ENCODE results near the gene SLC50A1.

Gene SLC50A1, protein sequence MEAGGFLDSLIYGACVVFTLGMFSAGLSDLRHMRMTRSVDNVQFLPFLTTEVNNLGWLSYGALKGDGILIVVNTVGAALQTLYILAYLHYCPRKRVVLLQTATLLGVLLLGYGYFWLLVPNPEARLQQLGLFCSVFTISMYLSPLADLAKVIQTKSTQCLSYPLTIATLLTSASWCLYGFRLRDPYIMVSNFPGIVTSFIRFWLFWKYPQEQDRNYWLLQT

DNA sequence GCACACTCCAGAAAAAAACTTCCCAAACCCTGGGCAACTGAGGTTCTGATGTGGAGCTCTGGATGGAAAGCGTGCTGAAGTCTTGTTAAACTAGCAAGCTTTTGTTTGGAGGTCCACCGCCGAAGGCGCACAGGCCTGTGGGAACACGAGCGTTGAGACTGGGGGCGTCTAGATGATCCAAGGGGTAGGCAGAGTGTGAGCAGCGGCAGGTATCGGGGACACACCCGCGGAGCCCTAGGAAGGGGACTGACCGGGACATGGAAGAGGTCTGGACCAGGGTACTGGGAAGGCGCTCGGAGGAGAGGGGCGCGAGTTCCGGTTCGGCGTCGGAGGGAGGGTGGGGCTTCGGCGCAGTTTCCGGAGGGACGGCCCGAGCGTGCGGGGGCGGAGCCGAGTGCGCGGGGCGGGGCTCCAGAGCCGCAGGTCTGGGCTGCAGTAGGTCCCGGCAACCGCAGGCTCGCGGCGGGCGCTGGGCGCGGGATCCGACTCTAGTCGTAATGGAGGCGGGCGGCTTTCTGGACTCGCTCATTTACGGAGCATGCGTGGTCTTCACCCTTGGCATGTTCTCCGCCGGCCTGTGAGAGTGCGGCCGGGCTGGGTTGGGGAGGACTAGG, at the start of gene SLC50A1:
Gene SLC50A1 (plus strand): TSS at position 438 of the 614 bp plus-strand sequence. CDS start 60 bp downstream, at position 498.
- peak; percentile 86 for DNase-seq (ENCODE audit: low read depth)

DNA sequence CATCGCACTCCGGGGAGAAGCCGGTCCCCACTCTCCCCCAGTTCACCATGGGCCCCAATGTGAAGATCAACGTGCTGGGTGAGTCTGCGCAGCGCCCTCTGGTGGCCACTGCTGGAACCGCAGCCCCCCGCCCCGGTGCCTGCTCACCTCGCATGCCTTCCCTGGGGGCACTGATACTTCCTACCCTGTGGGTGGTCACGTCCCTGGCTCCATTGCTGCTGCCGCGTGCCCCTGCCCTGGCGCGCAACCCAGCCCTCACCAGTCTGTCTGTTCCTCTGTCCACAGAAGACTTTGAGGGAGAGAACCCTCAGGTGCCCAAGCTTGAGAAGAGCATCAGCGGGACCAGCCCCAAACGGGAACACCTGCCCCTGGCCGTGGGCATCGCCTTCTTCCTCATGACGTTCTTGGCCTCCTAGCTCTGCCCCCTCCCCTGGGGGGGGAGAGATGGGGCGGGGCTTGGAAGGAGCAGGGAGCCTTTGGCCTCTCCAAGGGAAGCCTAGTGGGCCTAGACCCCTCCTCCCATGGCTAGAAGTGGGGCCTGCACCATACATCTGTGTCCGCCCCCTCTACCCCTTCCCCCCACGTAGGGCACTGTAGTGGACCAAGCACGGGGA, 49.4 kb upstream of the SLC50A1 start:
- peak; percentile 60 for DNase-seq (ENCODE audit: low read depth)

DNA sequence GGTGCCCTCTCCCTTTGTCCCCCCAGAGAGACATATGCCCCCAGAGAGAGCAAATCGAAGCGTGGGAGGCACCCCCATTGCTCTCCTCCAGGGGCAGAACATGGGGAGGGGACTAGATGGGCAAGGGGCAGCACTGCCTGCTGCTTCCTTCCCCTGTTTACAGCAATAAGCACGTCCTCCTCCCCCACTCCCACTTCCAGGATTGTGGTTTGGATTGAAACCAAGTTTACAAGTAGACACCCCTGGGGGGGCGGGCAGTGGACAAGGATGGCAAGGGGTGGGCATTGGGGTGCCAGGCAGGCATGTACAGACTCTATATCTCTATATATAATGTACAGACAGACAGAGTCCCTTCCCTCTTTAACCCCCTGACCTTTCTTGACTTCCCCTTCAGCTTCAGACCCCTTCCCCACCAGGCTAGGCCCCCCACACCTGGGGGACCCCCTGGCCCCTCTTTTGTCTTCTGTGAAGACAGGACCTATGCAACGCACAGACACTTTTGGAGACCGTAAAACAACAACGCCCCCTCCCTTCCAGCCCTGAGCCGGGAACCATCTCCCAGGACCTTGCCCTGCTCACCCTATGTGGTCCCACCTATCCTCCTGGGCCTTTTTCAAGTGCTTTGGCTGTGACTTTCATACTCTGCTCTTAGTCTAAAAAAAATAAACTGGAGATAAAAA, 48.7 kb upstream of the SLC50A1 start:
- no peak for DNase-seq (ENCODE audit: low read depth)

DNA sequence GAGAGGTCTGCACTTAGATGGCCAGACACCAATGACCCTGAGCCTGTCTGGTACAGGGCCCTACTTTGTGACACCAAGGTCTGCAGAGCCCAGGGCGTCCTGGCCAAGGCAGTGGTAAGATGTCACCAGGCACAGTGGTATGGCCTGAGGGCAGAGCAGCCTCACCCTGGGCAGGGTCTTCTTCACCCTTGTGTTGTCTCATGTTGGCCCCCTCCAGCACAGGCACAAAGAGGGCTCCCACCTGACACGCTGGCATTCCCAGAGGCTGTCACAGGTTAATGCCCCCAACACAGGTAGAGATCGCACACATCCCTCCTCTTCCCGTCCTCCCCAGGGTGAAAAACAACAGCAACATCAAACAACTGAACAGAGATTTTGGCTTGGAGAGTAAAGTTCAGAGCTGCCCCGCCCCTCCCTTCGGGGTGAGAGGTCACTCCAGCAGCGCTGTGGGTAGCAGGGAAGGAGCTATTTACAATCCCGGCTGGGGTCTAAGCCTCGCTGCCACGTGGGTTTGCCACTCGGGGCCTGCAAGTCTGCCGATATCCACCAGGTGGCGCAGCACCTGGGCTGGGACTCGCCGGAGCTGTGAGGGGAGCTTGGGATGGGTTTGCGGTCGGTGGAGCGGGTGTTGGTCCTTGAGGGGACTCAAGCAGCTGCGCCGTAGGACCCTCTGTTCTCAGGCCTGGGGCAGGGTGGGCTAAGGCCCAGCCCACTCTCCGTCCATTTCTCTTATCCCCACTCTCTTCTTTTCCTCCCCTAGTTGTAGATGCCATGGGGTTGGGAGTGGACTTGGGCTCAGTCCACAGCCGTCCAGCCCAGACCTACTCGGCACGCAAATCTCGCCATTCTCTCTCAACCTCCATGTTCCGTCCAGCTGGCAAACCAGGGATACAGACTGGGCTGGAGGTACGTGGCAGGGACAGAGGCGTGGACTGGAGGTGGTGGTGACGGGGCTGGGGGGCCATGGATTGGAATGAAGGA, 44.3 kb upstream of the SLC50A1 start:
- DNase-seq (ENCODE audit: low read depth) = peak; percentile 62

DNA sequence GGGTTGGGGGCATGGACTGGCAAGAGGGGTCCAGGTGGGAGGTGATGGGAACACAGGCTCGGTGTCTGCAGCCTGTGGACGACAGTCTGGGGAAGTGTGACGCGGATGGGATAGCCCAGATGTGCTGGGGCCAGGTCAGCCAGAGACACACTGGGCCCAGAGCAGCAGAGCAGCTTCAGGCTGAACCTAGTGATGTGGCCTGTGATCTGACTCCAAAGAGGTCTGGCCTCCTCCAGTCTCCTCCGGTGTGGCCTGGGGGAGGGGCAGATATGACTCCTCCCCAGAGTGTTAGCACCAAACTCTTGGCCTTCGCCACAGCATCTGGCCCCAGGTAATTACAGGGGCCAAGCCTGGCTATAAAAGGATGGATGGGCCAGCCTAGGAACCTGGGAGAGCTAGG, 43.5 kb upstream of the SLC50A1 start:
- no peak for DNase-seq (ENCODE audit: low read depth)

DNA sequence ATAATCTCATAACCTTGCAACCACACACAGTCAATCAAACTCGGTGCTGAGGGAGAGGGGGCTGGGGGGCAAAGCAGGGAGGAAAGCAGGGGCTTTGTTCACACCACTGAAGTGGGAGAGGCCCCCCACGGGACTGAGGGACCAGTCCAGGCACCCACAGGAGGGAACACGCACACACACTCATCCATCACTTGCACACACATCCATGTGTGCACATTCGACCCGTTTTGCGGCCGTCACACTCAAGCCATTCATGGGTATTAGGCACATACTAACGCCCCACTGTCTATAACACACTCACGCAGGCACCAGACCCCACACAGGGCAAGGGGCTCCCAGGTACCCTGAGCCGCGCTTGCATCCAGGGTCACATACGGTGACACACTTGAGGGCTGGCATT, 43.0 kb upstream of the SLC50A1 start:
- no peak for DNase-seq (ENCODE audit: low read depth)

DNA sequence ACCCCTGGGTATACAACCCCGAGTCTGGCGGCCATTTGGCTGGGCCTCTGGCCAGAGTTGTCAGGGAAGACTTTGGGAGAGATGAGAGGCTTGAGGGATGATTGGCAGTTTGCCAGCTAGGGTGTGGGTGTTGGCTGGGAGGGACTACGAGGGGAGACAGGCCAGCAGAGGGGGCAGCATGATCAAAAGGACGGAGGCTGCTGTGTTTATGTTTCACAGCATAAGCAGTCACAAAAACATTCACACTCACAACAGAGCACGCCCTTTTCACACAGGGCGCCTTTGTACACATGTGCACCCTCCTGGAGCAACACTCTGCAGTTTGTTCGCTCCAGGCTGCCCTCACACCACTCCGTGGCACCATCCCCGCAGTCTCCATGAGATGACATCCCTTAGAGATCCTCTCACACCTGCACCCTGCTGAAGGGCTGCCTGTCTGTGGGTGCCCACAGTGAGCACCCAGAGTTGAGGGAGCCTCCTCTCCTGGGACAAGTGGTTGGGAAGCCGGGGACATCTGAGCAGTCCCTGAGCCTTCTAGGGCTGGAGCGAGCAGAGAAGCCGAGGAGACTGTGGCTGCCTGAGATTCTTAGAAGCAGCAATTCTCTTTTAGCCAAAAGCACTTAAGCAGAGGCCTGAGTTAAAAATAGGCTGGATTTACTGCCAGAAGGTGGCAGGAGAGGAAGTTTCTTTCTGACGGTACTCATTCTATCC, 41.6 kb upstream of the SLC50A1 start:
- no peak for DNase-seq (ENCODE audit: low read depth)

DNA sequence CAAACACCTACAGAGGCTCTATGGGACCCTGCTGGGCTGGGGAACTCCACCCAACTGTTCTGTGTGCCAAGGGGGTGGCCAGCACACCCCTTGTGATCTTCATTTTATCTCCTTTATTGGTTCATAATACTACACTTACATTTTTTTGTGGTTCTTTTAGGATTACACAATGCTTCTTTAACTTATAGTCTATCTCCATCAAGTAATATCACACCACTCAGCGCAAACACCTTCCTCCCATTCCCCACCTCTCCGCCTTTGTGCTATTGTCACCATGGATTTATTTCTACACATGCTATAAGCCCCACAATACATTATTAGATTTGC, 41.1 kb upstream of the SLC50A1 start:
- no peak for DNase-seq (ENCODE audit: low read depth)

DNA sequence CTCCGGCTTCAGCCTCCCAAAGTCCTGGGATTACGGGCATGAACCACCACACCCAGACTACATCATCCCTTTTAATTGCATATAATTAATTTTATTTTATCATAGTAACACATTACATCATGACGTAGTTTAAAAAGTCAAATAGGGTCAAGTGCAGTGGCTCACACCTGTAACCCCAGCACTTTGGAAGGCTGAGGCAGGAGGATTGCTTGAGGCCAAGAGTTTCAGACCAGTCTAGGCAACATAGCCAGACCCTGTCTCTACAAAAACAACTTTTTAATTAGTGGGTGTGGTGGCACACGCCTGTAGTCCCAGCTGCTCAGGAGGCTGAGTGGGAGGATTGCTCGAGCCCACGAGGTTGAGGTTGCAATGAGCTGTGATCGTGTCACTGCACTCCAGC, 36.3 kb upstream of the SLC50A1 start:
- DNase-seq (ENCODE audit: low read depth) = no peak

DNA sequence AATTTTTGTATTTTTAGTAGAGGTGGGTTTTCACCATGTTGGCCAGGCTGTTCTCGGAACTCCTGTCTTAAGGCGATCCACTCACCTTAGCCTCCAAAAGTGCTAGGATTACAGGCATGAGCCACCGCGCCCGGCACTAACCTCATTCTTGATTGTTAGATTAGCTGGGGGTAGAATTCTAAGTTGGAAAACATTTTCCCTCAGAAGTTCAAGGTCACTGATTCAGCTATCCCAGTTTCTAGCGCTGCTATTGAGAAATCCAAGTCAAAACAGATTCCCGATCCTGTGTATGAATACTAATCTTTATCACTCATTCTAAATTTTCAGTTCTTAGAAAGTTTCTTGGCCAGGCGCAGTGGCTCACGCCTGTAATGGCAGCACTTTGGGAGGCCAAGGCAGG, 32.3 kb upstream of the SLC50A1 start:
- DNase-seq (ENCODE audit: low read depth) = no peak

DNA sequence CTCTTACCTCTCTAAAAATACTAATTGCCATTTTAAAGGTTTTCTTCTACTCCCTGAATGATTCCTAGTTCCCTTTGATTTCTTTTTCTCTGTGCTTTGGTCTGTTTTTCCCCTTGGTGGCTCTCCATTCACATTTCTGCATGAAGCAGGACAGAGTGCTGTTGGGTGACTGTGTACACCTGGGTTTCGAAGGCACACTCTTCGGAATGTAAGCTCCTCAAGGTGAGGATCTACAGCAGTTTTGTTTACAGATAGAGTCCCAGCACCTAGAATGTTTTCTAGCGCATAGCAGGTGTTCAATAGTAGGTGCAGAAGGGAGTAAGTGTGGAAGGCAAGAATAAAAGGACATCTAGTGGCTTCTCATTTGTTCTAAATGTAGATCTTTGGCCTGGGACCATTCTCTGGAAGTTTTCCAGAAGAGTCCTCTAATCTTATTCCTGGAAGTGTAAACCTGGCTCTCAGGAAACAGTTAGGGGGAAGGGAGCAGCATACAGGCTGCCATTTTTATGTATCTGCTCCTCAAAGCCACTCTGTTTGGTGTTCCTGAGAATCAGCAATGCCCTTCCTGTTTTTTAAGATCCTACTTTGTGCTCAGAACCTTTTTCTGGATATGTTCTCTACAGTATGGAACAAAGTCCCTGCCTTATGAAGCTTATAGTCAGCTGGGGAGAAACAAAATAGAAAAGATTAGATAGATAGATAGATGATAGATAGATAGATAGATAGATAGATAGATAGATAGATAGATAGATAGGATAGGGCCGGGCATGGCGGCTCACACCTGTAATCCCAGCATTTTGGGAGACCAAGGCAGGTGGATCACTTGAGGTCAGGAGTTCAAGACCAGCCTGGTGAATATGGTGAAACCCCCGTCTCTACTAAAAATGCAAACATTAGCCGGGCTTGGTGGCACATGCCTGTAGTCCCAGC, 30.8 kb upstream of the SLC50A1 start:
- no peak for DNase-seq (ENCODE audit: low read depth)

DNA sequence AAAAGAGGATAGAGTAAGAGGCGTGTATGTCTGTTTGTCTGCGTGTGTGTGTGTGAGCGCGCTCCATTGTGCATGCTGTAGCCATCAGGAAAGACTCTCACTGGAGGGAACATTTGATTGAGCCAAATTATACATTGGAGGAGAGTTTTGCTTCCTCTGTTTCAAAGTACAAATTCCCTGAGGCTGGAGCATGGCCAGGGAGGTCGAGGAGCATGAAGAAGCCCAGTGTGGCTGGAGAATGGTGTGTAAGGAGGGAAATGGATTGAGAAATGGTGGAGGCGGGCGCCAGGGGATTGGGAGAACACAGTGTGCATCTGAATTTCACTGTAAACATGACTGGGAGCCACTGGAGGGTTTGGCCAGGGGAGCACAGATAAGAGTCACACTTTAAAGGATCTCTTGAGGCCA, 30.0 kb upstream of the SLC50A1 start:
- DNase-seq (ENCODE audit: low read depth) = no peak

DNA sequence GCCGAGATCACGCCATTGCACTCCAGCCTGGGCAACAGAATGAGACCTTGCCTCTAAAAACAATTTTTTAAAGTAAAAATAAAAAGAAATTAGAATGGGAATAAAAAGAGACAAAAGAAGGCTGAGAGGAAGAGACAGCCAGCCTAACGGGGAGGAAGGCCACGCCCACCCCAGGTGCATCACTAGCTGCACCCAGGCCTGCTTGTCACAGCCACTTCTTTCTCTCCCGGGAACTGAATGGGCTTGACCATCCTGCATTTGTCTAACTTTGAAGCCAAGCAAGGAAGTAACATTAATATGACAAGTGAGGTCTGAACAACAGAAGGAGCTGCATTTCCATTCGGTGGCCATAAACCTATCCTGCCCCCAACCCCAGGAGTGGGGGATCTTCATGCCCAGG, 28.8 kb upstream of the SLC50A1 start:
- DNase-seq (ENCODE audit: low read depth) = no peak

DNA sequence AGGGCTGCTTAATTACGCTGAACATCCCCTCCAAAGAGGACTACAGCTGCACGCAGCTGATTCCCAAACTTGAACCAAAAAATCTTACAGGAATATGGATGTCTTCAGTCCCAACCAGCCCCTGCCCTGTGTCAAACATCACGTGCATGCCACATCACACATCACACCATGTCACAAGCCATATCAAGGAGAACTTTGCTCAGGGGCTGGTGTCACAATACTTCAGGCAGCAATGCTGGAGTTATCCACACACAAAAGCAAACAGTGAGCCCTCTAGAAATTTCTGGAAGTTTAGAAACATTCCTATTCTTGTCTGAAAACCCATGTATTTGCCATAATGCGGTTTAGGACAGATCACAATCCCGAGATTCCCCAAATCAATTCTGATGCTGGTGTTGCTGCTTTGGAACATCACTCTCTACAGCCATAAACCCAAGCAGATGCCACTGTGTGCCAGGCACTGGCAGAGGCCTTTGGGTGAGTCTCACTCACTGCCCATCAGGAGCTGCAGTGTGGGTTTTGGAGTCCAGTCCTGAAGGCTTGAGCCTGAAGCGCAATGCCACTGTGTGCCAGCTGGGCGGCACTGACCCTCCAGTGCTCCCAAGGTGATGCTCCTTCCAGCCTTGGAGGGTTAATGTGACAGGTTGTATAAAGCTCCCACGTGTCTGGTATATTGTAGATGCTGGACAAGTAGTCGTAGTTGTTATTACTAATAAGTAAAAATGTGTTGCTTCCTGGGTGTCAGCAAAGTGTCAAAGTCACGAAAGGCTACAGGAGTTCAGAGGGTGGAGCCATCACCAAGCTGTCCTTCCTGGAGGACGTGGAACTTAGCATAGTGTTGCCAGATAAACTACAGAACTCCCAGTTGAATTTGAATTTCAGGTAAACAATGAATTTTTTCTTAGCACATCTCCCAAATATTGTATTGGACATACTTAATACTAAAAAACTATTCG, 28.1 kb upstream of the SLC50A1 start:
- no peak for DNase-seq (ENCODE audit: low read depth)

DNA sequence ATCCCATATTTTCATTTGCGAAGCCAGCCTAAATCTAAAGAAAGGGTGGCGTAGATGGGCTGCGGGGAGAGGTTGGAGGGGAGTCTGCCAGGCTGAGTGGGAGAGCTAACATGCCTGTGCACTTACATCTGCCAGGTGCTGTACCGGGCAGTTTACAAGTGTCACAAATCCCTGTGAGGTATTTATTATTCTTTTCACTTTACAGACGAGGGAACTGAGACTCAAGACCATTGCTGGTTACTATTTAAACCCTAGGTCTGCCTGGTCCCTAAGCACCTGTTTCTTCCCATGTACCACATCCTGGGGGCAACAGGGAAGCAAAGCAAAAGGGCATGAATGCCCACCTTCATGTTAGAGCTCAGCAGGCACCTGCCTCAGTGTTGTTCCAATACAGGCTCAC, 27.4 kb upstream of the SLC50A1 start:
- DNase-seq (ENCODE audit: low read depth) = no peak

DNA sequence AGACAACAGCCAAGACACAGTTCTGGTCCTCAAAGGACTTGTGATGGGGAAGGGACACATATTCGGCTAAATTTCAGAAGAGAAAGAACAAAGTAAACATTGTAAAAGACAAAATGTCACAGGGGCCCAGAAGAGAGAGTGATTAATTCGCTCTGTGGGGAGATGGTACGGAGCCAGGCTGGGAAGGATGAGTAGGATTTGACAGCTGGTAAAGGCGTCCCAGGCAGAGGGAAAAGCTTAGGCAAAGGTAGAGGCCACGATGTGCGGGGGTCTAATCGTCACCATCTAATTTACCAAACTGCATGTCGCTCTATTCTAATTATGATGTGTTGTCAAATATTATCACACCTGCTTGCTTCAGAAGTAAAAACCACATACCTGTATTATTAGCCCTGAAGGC, 25.3 kb upstream of the SLC50A1 start:
- no peak for DNase-seq (ENCODE audit: low read depth)

DNA sequence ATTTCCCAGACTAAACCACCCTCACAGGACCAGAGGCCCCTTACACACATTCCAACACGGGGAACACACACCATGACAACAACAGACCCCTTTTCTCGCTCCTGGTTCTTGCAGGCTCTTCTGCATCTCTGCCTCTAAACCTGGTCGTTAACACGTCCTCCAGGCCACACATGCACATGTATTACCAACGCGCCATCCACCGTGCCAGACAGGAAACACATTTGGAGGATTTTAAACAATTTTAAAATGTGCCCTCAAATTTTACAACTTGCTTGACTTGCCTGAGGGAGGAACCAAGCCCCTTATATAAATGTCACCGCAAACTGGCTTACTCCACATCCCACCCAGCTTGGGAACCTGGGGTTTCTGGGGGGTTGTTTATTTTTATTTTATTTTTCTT, 24.8 kb upstream of the SLC50A1 start:
- no peak for DNase-seq (ENCODE audit: low read depth)

DNA sequence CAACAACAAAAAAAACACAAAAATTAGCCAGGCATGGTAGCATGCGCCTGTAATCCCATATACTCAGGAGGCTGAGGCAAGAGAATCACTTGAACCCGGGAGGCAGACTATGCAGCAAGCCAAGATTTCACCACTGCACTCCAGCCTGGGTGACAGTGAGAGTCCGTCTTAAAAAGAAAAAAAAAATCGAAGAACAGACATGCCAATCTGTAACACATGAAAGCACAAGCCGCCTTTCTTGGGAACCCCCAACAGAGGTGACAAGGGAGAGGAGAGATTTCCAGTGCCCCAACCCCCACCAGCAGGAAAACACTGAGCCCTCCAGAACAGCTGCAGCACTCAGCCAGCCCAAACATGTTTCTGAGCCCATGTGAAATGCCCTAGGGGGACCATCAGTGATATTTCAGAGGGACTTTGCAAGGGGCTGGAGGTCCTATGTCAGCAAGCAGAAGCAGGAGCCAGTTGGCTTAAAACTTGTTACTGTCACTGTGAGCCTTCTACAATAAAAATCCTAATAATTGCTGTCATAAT, 22.1 kb upstream of the SLC50A1 start:
- DNase-seq (ENCODE audit: low read depth) = no peak

Data from stimulated activated CD8-positive, alpha-beta memory T cell treated with anti-CD3 and anti-CD28 coated beads, Interleukin-12 subunit alpha, Interleukin-12 subunit beta, amount 100 ng/mL, for 4 hours (primary cell).